Endothelial cell (in vitro differentiated cells): ENCODE measurements around the gene WASF2. TPM values are rescaled to one million over a fixed set of nuclear protein-coding genes. Genes with fewer than 3 reads are reported as not detected.

Experiments used
- DNase-seq: peaks from one replicate; pipeline ENCODE4 v3.0.0; 2021; ENCODE audit warnings: low spot score
- H3K27ac Mint-ChIP-seq: one replicate; pipeline ENCODE4 v1.8.0; 2021; ENCODE audit warnings: mixed read lengths, inconsistent platforms; ENCODE audit not compliant: unreplicated experiment
- H3K27me3 Mint-ChIP-seq: one replicate; pipeline ENCODE4 v1.8.0; 2021; ENCODE audit warnings: mild to moderate bottlenecking, moderate library complexity, mixed read lengths, inconsistent platforms; ENCODE audit not compliant: unreplicated experiment
- H3K36me3 Mint-ChIP-seq: one replicate; pipeline ENCODE4 v1.8.0; 2021; ENCODE audit warnings: mild to moderate bottlenecking, low read depth, mixed read lengths, inconsistent platforms; ENCODE audit not compliant: unreplicated experiment
- H3K4me1 Mint-ChIP-seq: one replicate; pipeline ENCODE4 v1.8.0; 2021; ENCODE audit warnings: mild to moderate bottlenecking, mixed read lengths, inconsistent platforms; ENCODE audit not compliant: unreplicated experiment
- H3K4me3 Mint-ChIP-seq: one replicate; pipeline ENCODE4 v1.8.0; 2021; ENCODE audit warnings: mild to moderate bottlenecking, mixed read lengths, inconsistent platforms; ENCODE audit not compliant: unreplicated experiment
- H3K9me3 Mint-ChIP-seq: one replicate; pipeline ENCODE4 v1.8.0; 2021; ENCODE audit warnings: mixed read lengths, inconsistent platforms; ENCODE audit not compliant: unreplicated experiment
- CTCF ChIP-seq: fragments of 200-600 bp; sonication (generic); IDR thresholded peaks from one replicate; pipeline ENCODE4 v1.5.0; 2021; ENCODE audit warnings: antibody characterized with exemption; ENCODE audit not compliant: unreplicated experiment
- total RNA-seq: library from RNA; stranded (reverse); fragmentation: NEBNext Ultra II Directional; extraction: Animal tissue kit (Norgen Biotek cat#: 25700); gene quantifications from one replicate; pipeline ENCODE4 v1.2.1, GENCODE V29; 2021; ENCODE audit not compliant: unreplicated experiment

The WASF2 gene
- total RNA-seq, 1 donor from 2014 or later = 272 TPM

- no peak overlapping the region for H3K27ac Mint-ChIP-seq
- no peak for DNase-seq
- peaks cover 5% of the 10 kb centered on the region for H3K36me3 Mint-ChIP-seq
- H3K27me3 Mint-ChIP-seq = peaks cover 13% of the 10 kb centered on the region
- no peak for TF ChIP-seq CTCF
- no peaks in the 10 kb centered on the region for H3K9me3 Mint-ChIP-seq
- H3K4me3 Mint-ChIP-seq = no peak overlapping the region
- H3K4me1 Mint-ChIP-seq = peaks cover 23% of the 10 kb centered on the region
These were observed 2.1 kb upstream of the WASF2 start for GRCh38 chr1:27491748-27492700.

GRCh38 chr1:27489501-27489972 is 430 bp downstream of the WASF2 start:
- H3K27ac Mint-ChIP-seq = peak overlapping the region; percentile 94
- H3K36me3 Mint-ChIP-seq = peaks cover 5% of the 10 kb centered on the region
- H3K4me1 Mint-ChIP-seq = peaks cover 22% of the 10 kb centered on the region
- H3K27me3 Mint-ChIP-seq = peaks cover 13% of the 10 kb centered on the region
- TF ChIP-seq CTCF = no peak
- peak; percentile 25 for DNase-seq
- peak overlapping the region; percentile 99 for H3K4me3 Mint-ChIP-seq
- H3K9me3 Mint-ChIP-seq = no peaks in the 10 kb centered on the region

- Mint-ChIP-seq H3K36me3 (peaks cover 5% of the 10 kb centered on the region), H3K4me1 (peaks cover 30% of the 10 kb centered on the region), H3K4me3 (peak overlapping the region; percentile 99), H3K9me3 (no peaks in the 10 kb centered on the region), H3K27ac (peak overlapping the region; percentile 94), H3K27me3 (peaks cover 13% of the 10 kb centered on the region)
- no peak for TF ChIP-seq CTCF
- no peak for DNase-seq
These were observed 1.7 kb downstream of the WASF2 start for GRCh38 chr1:27487966-27488884.

- peaks cover 36% of the 10 kb centered on the region for H3K4me1 Mint-ChIP-seq
- TF ChIP-seq CTCF = no peak
- no peaks in the 10 kb centered on the region for H3K9me3 Mint-ChIP-seq
- H3K4me3 Mint-ChIP-seq = no peak overlapping the region
- no peak overlapping the region for H3K27ac Mint-ChIP-seq
- peaks cover 5% of the 10 kb centered on the region for H3K36me3 Mint-ChIP-seq
- DNase-seq = no peak
- H3K27me3 Mint-ChIP-seq = peaks cover 11% of the 10 kb centered on the region
These were observed 4.6 kb downstream of the WASF2 start for GRCh38 chr1:27485363-27485762.
